HL-60 (cell line): ENCODE results near the gene OLAH.
A peak's percentile ranks its signal among the peaks of the same experiment; 100 is the strongest.

Experiments
- DNase-seq, 2 experiments: peaks; one replicate each; pipeline ENCODE4 v3.0.0-alpha.2; 2010 to 2020; ENCODE audit warnings: low read depth in 1 of 2, low spot score in 1 of 2
- H3K27ac ChIP-seq: fragments of 250-450 bp; sonication (Bioruptor Pico); replicated peaks from 2 replicates; pipeline ENCODE4 v1.5.1; 2020; ENCODE audit warnings: mild to moderate bottlenecking, moderate library complexity
- H3K27me3 ChIP-seq: fragments of 250-450 bp; sonication (Bioruptor Pico); 2 replicates; pipeline ENCODE4 v1.5.1; 2021; ENCODE audit warnings: mild to moderate bottlenecking, moderate library complexity; ENCODE audit not compliant: insufficient read depth, poor library complexity, severe bottlenecking
- H3K4me3 ChIP-seq: replicated peaks from 2 replicates; pipeline ENCODE4 v1.5.1; 2011; ENCODE audit warnings: mild to moderate bottlenecking, control low read depth, low read length; ENCODE audit not compliant: insufficient read depth
- CTCF ChIP-seq: IDR thresholded peaks from one replicate; pipeline ENCODE4 v1.5.1; 2011; ENCODE audit warnings: low read length, control low read depth, inconsistent platforms; ENCODE audit not compliant: insufficient read depth
- GABPA ChIP-seq: IDR thresholded peaks from 2 replicates; pipeline ENCODE4 v1.6.1; 2012; ENCODE audit warnings: low read depth
- POLR2AphosphoS5 ChIP-seq: IDR thresholded peaks from 2 replicates; pipeline ENCODE4 v1.6.1; 2012; ENCODE audit warnings: low read depth
- REST ChIP-seq: IDR thresholded peaks from 2 replicates; pipeline ENCODE4 v1.6.1; 2012; ENCODE audit warnings: low read depth; ENCODE audit not compliant: insufficient replicate concordance
- SPI1 ChIP-seq: IDR thresholded peaks from 2 replicates; pipeline ENCODE4 v1.6.1; 2012; ENCODE audit warnings: low read depth, mild to moderate bottlenecking, borderline replicate concordance

Gene OLAH

GRCh38 chr10:15084502-15084922 lies 40.8 kb downstream of the OLAH start:
- Histone ChIP-seq H3K4me3 (no peak overlapping the region), H3K27me3 (no peaks in the 10 kb centered on the region), H3K27ac (no peak overlapping the region)
- no peak for DNase-seq
- TF ChIP-seq REST (no peak), SPI1 (no peak), CTCF (no peak), POLR2AphosphoS5 (no peak), GABPA (no peak)

GRCh38 chr10:15088428-15089261 lies 44.9 kb downstream of the OLAH start, which contains the start of gene ACBD7:
Gene ACBD7, minus strand, starts transcription at chr10:15088776. Its CDS starts 48 bp downstream, at chr10:15088728.
- TF ChIP-seq SPI1 (no peak), REST (no peak), CTCF (no peak), GABPA (no peak), POLR2AphosphoS5 (no peak)
- Histone ChIP-seq H3K27me3 (no peaks in the 10 kb centered on the region), H3K27ac (no peak within 1 kb of the TSS), H3K4me3 (peak within 1 kb of the TSS; percentile 57)
- peak; percentile 16 to 41 for DNase-seq

- Histone ChIP-seq H3K27me3 (no peaks in the 10 kb centered on the region), H3K27ac (no peak overlapping the region), H3K4me3 (no peak overlapping the region)
- DNase-seq = no peak
- TF ChIP-seq REST (no peak), POLR2AphosphoS5 (no peak), SPI1 (no peak), GABPA (no peak), CTCF (no peak)
Measured at GRCh38 chr10:15091418-15091817, 47.7 kb downstream of the OLAH start.
